Measurements from ENCODE around the gene MPHOSPH10. TPM values are rescaled to one million over a fixed set of nuclear protein-coding genes. Genes with fewer than 3 reads are reported as not detected.
"Not testable (repeated sequence)": the region's sequence is repeated elsewhere in the genome, so short reads cannot be mapped to it uniquely, and the experiment has no call there.

The MPHOSPH10 gene
- total RNA-seq, 4 donors from 2014 or later = 14.4 to 24.5 (median 17.9) TPM

DNA sequence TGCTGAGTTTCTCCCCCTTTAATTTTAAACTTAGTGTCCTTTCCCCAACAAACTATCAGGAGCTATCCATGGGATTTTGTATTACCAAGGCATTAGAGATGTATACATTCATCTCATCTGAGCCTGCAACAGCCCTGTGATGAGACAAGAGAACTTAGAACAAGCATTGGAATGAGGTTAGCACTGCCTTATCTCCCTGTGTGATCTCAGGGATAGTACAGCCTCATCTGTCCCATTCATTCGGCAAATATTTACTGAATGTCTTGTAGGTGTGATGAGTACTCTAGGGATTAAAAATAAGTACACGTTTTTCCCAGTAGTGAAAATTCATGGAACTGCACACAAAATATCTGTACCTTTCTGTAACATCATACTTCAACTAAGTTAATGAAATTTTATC lies 50.9 kb downstream of the MPHOSPH10 start:
- Histone ChIP-seq H3K27ac (replicated peaks in 1 of 4) (no peak overlapping the region), H3K36me3 (no peaks in the 10 kb centered on the region), H3K27me3 (no peaks in the 10 kb centered on the region), H3K9me3 (no peaks in the 10 kb centered on the region), H3K4me3 (no peak overlapping the region), H3K4me1 (no peaks in the 10 kb centered on the region)
- DNase-seq (ENCODE audit: extremely low spot score) = peak; percentile 42
- 77% methylated on average over 2 of the region's 2 CpGs for WGBS
- intact Hi-C loops (cut with DNase I) = no loop called here
- no peak for TF ChIP-seq POLR2AphosphoS5 (IDR thresholded peaks at IDR 0.05)
- TF ChIP-seq EP300 (IDR thresholded peaks at IDR 0.05) = no peak

- H3K4me1 ChIP-seq; H3K4me3 ChIP-seq; DNase-seq (ENCODE audit: extremely low spot score); intact Hi-C loops (cut with DNase I); H3K27me3 ChIP-seq; H3K9me3 ChIP-seq; H3K27ac ChIP-seq (replicated peaks in 1 of 4): not testable (repeated sequence)
- 33% methylated on average over 2 of the region's 5 CpGs for WGBS
- peaks cover 0 to 14% (median 7%) of the 10 kb centered on the region in 4 donors for H3K36me3 ChIP-seq
Observed at GRCh38 chr2:71183306-71184115, 53.1 kb downstream of the MPHOSPH10 start.

GRCh38 chr2:71186973-71187372 lies 56.5 kb downstream of the MPHOSPH10 start:
- H3K36me3 ChIP-seq = peaks cover 0 to 24% (median 11%) of the 10 kb centered on the region in 4 donors
- TF ChIP-seq EP300 (IDR thresholded peaks at IDR 0.05) (no peak), CTCF (IDR thresholded peaks at IDR 0.05) (no peak), POLR2A (IDR thresholded peaks at IDR 0.05; ENCODE audit: low read depth) (no peak), POLR2AphosphoS5 (IDR thresholded peaks at IDR 0.05) (no peak)
- DNase-seq (ENCODE audit: extremely low spot score) = peak; percentile 90
- no peaks in the 10 kb centered on the region for H3K9me3 ChIP-seq
- WGBS = 65% methylated on average over 1 of the region's 1 CpG
- H3K4me3 ChIP-seq = no peak overlapping the region
- no peak overlapping the region for H3K27ac ChIP-seq (replicated peaks in 1 of 4)
- intact Hi-C loops (cut with DNase I) = no loop called here
- no peaks in the 10 kb centered on the region for H3K27me3 ChIP-seq
- H3K4me1 ChIP-seq = peaks cover 0 to 8% (median 3%) of the 10 kb centered on the region in 4 donors

GRCh38 chr2:71187589-71187988 lies 57.2 kb downstream of the MPHOSPH10 start:
- DNase-seq (ENCODE audit: extremely low spot score) = peak; percentile 55
- Histone ChIP-seq H3K4me1 (peaks cover 0 to 8% (median 3%) of the 10 kb centered on the region in 4 donors), H3K4me3 (no peak overlapping the region), H3K9me3 (no peaks in the 10 kb centered on the region), H3K27ac (replicated peaks in 1 of 4) (no peak overlapping the region), H3K36me3 (peaks cover 0 to 24% (median 11%) of the 10 kb centered on the region in 4 donors), H3K27me3 (no peaks in the 10 kb centered on the region)
- TF ChIP-seq POLR2AphosphoS5 (IDR thresholded peaks at IDR 0.05) (no peak), EP300 (IDR thresholded peaks at IDR 0.05) (no peak), CTCF (IDR thresholded peaks at IDR 0.05) (no peak), POLR2A (IDR thresholded peaks at IDR 0.05; ENCODE audit: low read depth) (no peak)
- WGBS = 84% methylated on average over 2 of the region's 2 CpGs
- intact Hi-C loops (cut with DNase I) = no loop called here

GRCh38 chr2:71190656-71191569 lies 60.5 kb downstream of the MPHOSPH10 start:
- no peak overlapping the region for H3K4me3 ChIP-seq
- intact Hi-C loops (cut with DNase I) = no loop called here
- TF ChIP-seq EP300 (IDR thresholded peaks at IDR 0.05) (no peak), CTCF (IDR thresholded peaks at IDR 0.05) (peak; percentile 19 to 38 (median 34))
- DNase-seq (ENCODE audit: extremely low spot score) = peak; percentile 66
- peaks cover 0 to 8% (median 3%) of the 10 kb centered on the region in 4 donors for H3K4me1 ChIP-seq
- H3K27ac ChIP-seq (replicated peaks in 1 of 4) = no peak overlapping the region
- no peaks in the 10 kb centered on the region for H3K9me3 ChIP-seq
- peaks cover 0 to 24% (median 11%) of the 10 kb centered on the region in 4 donors for H3K36me3 ChIP-seq
- H3K27me3 ChIP-seq = no peaks in the 10 kb centered on the region
- 56% methylated on average over 3 of the region's 3 CpGs for WGBS

All from esophagus muscularis mucosa (tissue), 4 donors.